OCI-LY7 (cell line): ENCODE results near the gene CHRM5. TPM values are rescaled to one million over a fixed set of nuclear protein-coding genes. Genes with fewer than 3 reads are reported as not detected.

Experiments
- BruUV-seq: library from RNA; stranded (reverse); fragments of 400-500 nt; replicated peaks from 2 replicates; lab custom pipeline; 2021; lab: Mats Ljungman, UMichigan
- CTCF ChIA-PET: fragments of 300-600 bp; sonication (Branson Sonifier 250); formaldehyde crosslinking; loops from one replicate; lab custom pipeline; 2022; ENCODE audit warnings: antibody characterized with exemption; ENCODE audit not compliant: unreplicated experiment; lab: Charles Lee
- POLR2A ChIA-PET: fragments of 300-600 bp; sonication (Branson Sonifier 250); formaldehyde crosslinking; loops from one replicate; lab custom pipeline; 2022; ENCODE audit warnings: antibody characterized with exemption; lab: Charles Lee
- DNase-seq: peaks from one replicate; pipeline ENCODE4 v3.0.0-alpha.2; 2015; ENCODE audit warnings: low spot score
- H2AFZ ChIP-seq: fragments of 200-600 bp; sonication (generic), shearing (Covaris generic); 2 replicates; pipeline ENCODE4 v1.6.1; 2014; ENCODE audit warnings: mild to moderate bottlenecking, antibody characterized with exemption, low read length, moderate library complexity
- H3K27ac ChIP-seq: fragments of 200-600 bp; sonication (generic); 2 replicates; pipeline ENCODE4 v1.5.1; 2014; ENCODE audit warnings: mixed run types, low read depth, mild to moderate bottlenecking, moderate library complexity, low read length, inconsistent platforms; ENCODE audit not compliant: poor library complexity, severe bottlenecking
- H3K36me3 ChIP-seq: fragments of 200-600 bp; sonication (generic); 2 replicates; pipeline ENCODE4 v1.6.1; 2014; ENCODE audit warnings: mild to moderate bottlenecking, antibody characterized with exemption, low read length, moderate library complexity, mixed read lengths; ENCODE audit not compliant: insufficient read depth
- H3K4me1 ChIP-seq: fragments of 200-600 bp; sonication (generic); 2 replicates; pipeline ENCODE4 v1.5.1; 2014; ENCODE audit warnings: mild to moderate bottlenecking, low read length; ENCODE audit not compliant: insufficient read depth, poor library complexity, severe bottlenecking
- H3K4me2 ChIP-seq: fragments of 200-600 bp; sonication (generic); 2 replicates; pipeline ENCODE4 v1.6.1; 2014; ENCODE audit warnings: mild to moderate bottlenecking, low read length
- H3K4me3 ChIP-seq: fragments of 200-600 bp; sonication (generic); 2 replicates; pipeline ENCODE4 v1.5.1; 2014; ENCODE audit warnings: mild to moderate bottlenecking, low read depth, low read length; ENCODE audit not compliant: poor library complexity, severe bottlenecking
- H3K79me2 ChIP-seq: fragments of 200-600 bp; sonication (generic); 2 replicates; pipeline ENCODE4 v1.6.1; 2016; ENCODE audit warnings: low read depth, mild to moderate bottlenecking, low read length, moderate library complexity, mixed read lengths; ENCODE audit not compliant: insufficient read depth
- H3K9me2 ChIP-seq: fragments of 200-600 bp; sonication (generic); 2 replicates; pipeline ENCODE4 v1.6.1; 2016; ENCODE audit warnings: mild to moderate bottlenecking, low read length, mixed read lengths; ENCODE audit not compliant: insufficient read depth
- H3K9me3 ChIP-seq: fragments of 200-600 bp; sonication (generic); 2 replicates; pipeline ENCODE4 v1.6.1; 2014; ENCODE audit warnings: mild to moderate bottlenecking, mixed run types, low read length, mixed read lengths
- H4K20me1 ChIP-seq: fragments of 200-600 bp; sonication (generic); 2 replicates; pipeline ENCODE4 v1.6.1; 2014; ENCODE audit warnings: mild to moderate bottlenecking, antibody characterized with exemption, low read length, moderate library complexity, mixed read lengths; ENCODE audit not compliant: insufficient read depth
- CTCF ChIP-seq: fragments of 200-600 bp; sonication (generic); conservative IDR thresholded peaks from 2 replicates; pipeline ENCODE4 v1.5.1; 2014; ENCODE audit warnings: mild to moderate bottlenecking, antibody characterized with exemption, low read length, moderate library complexity, mixed read lengths
- EZH2phosphoT487 ChIP-seq: fragments of 200-600 bp; sonication (generic); IDR thresholded peaks from 2 replicates; pipeline ENCODE4 v1.6.1; 2018; ENCODE audit warnings: low read depth, borderline replicate concordance, mild to moderate bottlenecking, mixed run types, antibody characterized with exemption, low read length, moderate library complexity, mixed read lengths
- intact Hi-C: fragments of 100-400 bp; cut with micrococcal nuclease; formaldehyde crosslinking; loops from one replicate; pipeline ENCODE4 v1.10.0; 2022; ENCODE audit not compliant: unreplicated experiment
- total RNA-seq, 2 experiments: library from RNA; depleted of rRNA in 1 of 2; stranded (reverse); fragments of >200 nt in 1 of 2; shearing (Covaris generic) in 1 of 2; gene quantifications; 2 replicates each; pipeline ENCODE4 v1.2.3, GENCODE V29; 2014 to 2022

Gene CHRM5
- total RNA-seq, 2 experiments from 2014 or later, result not detected

- Histone ChIP-seq H3K4me2 (no peak overlapping the region), H3K79me2 (no peaks in the 10 kb centered on the region), H3K9me2 (no peaks in the 10 kb centered on the region), H2AFZ (no peak overlapping the region), H3K36me3 (no peaks in the 10 kb centered on the region), H3K9me3 (no peaks in the 10 kb centered on the region), H4K20me1 (no peaks in the 10 kb centered on the region), H3K4me1 (no peaks in the 10 kb centered on the region), H3K27ac (no peak overlapping the region), H3K4me3 (no peak overlapping the region)
- BruUV-seq, result no TSS peak
- no peak for TF ChIP-seq CTCF
- TF ChIP-seq EZH2phosphoT487, result no peak
- CTCF ChIA-PET, result no interaction called here
- POLR2A ChIA-PET, result interaction anchor here (0.7 kb wide), 1 partner anchor 20 kb away, joined by 3 read pairs; no protein-coding TSS in a partner anchor
- no peak for DNase-seq
- intact Hi-C loops, result no loop called here
These were observed 35.6 kb upstream of the CHRM5 start for GRCh38 chr15:33932734-33933133.

- DNase-seq, result no peak
- Histone ChIP-seq H3K4me2 (no peak overlapping the region), H3K27ac (no peak overlapping the region), H3K4me3 (no peak overlapping the region), H3K79me2 (no peaks in the 10 kb centered on the region), H3K4me1 (no peaks in the 10 kb centered on the region), H2AFZ (no peak overlapping the region), H3K9me2 (no peaks in the 10 kb centered on the region), H3K9me3 (no peaks in the 10 kb centered on the region), H3K36me3 (no peaks in the 10 kb centered on the region), H4K20me1 (no peaks in the 10 kb centered on the region)
- ChIA-PET POLR2A (interaction anchor here (0.6 to 0.7 kb wide), 2 partner anchors 30 to 350 kb away, joined by 3 read pairs; no protein-coding TSS in a partner anchor), CTCF (no interaction called here)
- no TSS peak for BruUV-seq
- no peak for TF ChIP-seq CTCF
- TF ChIP-seq EZH2phosphoT487, result no peak
- intact Hi-C loops, result no loop called here
These were observed 33.9 kb upstream of the CHRM5 start for GRCh38 chr15:33934396-33934795.

- CTCF ChIA-PET, result no interaction called here
- no peaks in the 10 kb centered on the region for H3K36me3 ChIP-seq
- TF ChIP-seq CTCF (no peak), EZH2phosphoT487 (no peak)
- no peak overlapping the region for H3K27ac ChIP-seq
- intact Hi-C loops, result no loop called here
- no TSS peak for BruUV-seq
- DNase-seq, result no peak
- no peaks in the 10 kb centered on the region for H4K20me1 ChIP-seq
- POLR2A ChIA-PET, result interaction anchor here (0.7 kb wide), 1 partner anchor 30 kb away, joined by 3 read pairs; no protein-coding TSS in a partner anchor
- H3K9me3 ChIP-seq, result no peaks in the 10 kb centered on the region
- H3K79me2 ChIP-seq, result no peaks in the 10 kb centered on the region
- no peak overlapping the region for H3K4me2 ChIP-seq
- no peak overlapping the region for H2AFZ ChIP-seq
- H3K4me3 ChIP-seq, result no peak overlapping the region
- H3K4me1 ChIP-seq, result no peaks in the 10 kb centered on the region
- H3K9me2 ChIP-seq, result no peaks in the 10 kb centered on the region
These were observed 33.4 kb upstream of the CHRM5 start for GRCh38 chr15:33934921-33935320.
